Measurements from ENCODE around the gene RGS7.
"Not testable (repeated sequence)": the region's sequence is repeated elsewhere in the genome, so short reads cannot be mapped to it uniquely, and the experiment has no call there.

The RGS7 gene

DNA sequence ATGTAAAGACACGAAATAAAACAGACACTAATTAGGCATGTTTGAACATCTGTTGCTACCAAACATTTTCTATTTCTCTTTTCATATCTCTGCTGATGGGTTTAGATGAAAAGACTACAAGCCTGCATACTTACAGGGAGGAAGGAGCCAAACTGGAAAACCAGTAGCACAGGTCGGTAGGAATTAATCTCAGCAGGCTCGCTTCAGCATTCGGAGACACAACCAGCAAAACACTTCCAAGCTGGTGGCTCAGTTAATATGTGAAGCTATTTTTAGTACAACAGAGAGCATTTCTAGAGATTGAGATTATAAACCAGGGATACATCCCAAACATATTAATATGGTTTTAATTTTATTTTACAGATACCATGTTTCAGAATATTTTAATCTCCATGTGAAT is 444.2 kb downstream of the RGS7 start:
- DNase-seq (ENCODE audit: low spot score), result no peak

- no peak for DNase-seq (ENCODE audit: low spot score)
Measured at GRCh38 chr1:240909701-240910457, 447.1 kb downstream of the RGS7 start.

DNA sequence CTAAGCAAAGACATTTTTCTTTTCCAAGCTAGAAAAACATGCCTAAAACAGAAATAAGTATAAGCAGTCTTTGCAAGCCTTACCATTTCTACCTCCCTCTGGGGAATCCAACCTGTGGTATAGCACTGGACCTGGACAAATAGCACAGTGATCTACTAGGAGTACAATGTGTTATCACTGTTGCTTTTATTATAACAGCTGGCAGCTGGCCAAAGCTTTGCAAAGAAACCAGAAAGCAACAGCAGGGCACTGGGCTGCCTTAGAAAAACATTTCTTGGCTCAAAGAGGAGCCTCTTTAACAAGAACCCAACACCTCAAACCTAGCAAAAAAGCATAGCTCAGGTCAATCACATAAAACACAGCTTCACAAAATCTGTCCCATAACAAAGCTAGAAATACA is 450.5 kb downstream of the RGS7 start:
- no peak for DNase-seq (ENCODE audit: low spot score)

- no peak for DNase-seq (ENCODE audit: low spot score)
Measured at GRCh38 chr1:240905225-240905765, 451.7 kb downstream of the RGS7 start.

DNA sequence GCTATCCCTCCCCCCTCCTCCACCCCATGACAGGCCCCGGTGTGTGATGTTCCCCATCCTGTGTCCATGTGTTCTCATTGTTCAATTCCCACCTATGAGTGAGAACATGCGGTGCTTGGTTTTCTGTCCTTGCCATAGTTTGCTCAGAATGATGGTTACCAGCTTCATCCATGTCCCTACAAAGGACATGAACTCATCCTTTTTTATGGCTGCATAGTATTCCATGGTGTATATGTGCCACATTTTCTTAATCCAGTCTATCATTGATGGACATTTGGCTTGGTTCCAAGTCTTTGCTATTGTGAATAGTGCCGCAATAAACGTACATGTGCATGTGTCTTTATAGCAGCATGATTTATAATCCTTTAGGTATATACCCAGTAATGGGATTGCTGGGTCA is 461.6 kb downstream of the RGS7 start:
- not testable (repeated sequence) for DNase-seq (ENCODE audit: low spot score)

DNA sequence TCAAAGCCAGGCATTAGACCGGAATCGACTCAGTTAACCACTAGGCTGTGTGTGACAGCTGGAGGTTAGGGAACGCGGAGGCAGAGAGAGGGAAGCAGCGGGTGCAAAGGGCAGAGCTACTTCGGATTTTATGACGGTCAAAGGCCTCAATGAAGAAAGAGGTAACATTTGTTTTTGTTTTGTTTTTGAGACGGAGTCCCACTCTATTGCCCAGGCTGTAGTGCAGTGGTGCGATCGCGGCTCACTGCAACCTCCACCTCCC is 468.3 kb downstream of the RGS7 start:
- DNase-seq (ENCODE audit: low spot score), result no peak

GRCh38 chr1:240888039-240888786 is 468.8 kb downstream of the RGS7 start:
- DNase-seq (ENCODE audit: low spot score), result peak; percentile 36

DNA sequence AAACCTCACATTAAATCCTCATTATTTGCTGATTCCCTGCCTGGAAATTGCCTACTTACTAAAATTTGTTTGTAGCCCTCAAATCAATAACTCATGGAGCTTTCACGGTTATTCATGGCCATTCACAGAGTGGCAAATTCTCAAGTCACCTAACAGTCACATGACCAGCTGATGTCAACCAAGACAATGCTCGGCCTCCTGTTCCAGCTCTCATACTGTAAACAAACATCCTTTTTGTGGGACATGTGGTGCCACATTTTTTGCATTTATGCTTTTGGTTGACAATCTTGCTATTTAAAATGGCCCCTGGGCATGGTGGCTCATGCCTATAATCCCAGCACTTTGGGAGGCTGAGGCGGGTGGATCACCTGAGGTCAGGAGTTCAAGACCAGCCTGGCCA is 473.5 kb downstream of the RGS7 start:
- DNase-seq (ENCODE audit: low spot score), result no peak

DNA sequence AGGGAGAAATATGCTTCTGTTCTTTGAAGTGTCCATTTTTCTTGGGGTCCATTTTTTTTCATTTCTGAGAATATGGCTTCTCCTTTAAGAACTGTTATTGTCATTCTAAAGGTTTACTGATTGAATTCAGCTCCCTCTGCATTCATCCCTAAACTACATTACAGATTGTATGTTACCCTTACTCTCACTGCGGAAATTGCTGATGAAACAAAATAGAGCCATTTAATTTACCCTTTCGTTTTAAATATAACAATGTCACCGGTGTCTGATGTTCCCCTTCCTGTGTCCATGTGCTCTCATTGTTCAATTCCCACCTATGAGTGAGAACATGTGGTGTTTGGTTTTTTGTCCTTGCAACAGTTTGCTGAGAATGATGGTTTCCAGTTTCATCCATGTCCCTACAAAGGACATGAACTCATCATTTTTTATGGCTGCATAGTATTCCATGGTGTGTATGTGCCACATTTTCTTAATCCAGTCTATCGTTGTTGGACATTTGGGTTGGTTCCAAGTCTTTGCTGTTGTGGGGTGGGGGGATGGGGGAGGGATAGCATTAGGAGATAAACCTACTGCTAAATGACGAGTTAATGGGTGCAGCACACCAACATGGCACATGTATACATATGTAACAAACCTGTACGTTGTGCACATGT is 474.2 kb downstream of the RGS7 start:
- not testable (repeated sequence) for DNase-seq (ENCODE audit: low spot score)

- DNase-seq (ENCODE audit: low spot score), result no peak
Measured at GRCh38 chr1:240878631-240879030, 478.4 kb downstream of the RGS7 start.

GRCh38 chr1:240877605-240878004 is 479.4 kb downstream of the RGS7 start:
- DNase-seq (ENCODE audit: low spot score), result no peak

- DNase-seq (ENCODE audit: low spot score), result no peak
Measured at GRCh38 chr1:240876071-240876470, 480.9 kb downstream of the RGS7 start.

DNA sequence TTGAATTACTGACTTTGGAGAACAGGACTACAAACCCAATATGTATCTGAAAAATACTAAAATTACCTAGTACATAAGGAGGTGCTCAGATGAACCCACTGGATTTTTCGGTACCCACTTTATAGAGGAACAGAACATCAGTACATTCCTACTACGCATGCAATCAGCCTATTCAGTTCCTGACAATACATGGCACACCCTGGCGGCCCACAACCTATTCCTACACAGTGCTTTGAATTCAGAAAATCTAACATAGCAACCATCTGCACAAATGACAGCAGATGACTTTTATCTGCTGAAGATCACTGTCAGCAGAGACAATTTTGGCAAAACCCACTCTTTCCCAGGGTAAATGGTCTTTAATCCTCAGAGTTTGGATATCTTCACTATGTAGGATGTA is 487.9 kb downstream of the RGS7 start:
- DNase-seq (ENCODE audit: low spot score), result no peak

- DNase-seq (ENCODE audit: low spot score), result no peak
Measured at GRCh38 chr1:240866724-240867123, 490.3 kb downstream of the RGS7 start.

- DNase-seq (ENCODE audit: low spot score), result no peak
Measured at GRCh38 chr1:240860023-240860422, 497.0 kb downstream of the RGS7 start.

GRCh38 chr1:240854367-240854766 is 502.6 kb downstream of the RGS7 start:
- peak; percentile 82 for DNase-seq (ENCODE audit: low spot score)

GRCh38 chr1:240847325-240847724 is 509.7 kb downstream of the RGS7 start:
- DNase-seq (ENCODE audit: low spot score), result no peak

GRCh38 chr1:240844486-240844885 is 512.5 kb downstream of the RGS7 start:
- no peak for DNase-seq (ENCODE audit: low spot score)

- DNase-seq (ENCODE audit: low spot score), result peak; percentile 12
Measured at GRCh38 chr1:240843798-240844197, 513.2 kb downstream of the RGS7 start.

DNA sequence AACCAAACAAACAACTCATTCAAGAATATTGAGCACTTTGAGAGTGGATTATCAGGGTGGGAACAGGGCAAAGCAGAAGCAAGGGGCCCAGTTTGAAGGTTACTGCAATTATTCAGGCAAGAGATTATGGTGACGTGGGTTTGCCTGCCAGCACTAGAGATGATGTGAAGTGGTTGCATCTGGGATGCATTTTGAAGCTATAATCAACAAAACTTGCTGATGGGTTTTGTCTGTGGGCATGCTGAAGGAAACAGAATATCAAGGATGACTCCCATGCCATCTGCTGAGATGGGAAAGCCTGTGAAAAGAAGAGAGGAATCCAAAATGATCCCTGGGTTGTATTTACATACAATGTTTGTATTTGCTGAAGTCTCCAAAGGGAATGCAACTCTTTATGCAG is 520.7 kb downstream of the RGS7 start:
- DNase-seq (ENCODE audit: low spot score), result peak; percentile 12

DNA sequence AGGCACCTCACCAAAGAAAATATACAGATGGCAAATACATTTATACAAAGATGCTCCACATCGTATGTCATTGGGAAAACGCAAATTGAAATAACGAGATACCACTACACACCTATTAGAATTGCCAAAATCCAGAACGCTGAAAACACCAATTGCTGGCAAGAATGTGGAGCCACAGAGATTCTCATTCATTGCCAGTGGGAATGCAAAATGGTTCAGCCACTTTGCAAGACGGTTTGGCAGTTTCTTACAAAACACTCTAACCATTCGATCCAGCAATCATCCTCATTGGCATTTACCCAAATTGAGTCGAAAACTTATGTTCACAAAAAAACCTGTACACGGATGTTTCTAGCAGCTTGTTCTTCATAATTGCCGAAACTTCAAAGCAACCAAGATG is 521.7 kb downstream of the RGS7 start:
- no peak for DNase-seq (ENCODE audit: low spot score)

GRCh38 chr1:240833075-240833474 is 523.9 kb downstream of the RGS7 start:
- no peak for DNase-seq (ENCODE audit: low spot score)

GRCh38 chr1:240831922-240832321 is 525.1 kb downstream of the RGS7 start:
- no peak for DNase-seq (ENCODE audit: low spot score)
